NB4 (cell line): ENCODE measurements around the gene CCDC177.

ENCODE experiments used
- CTCF ChIP-seq: IDR thresholded peaks from one replicate; pipeline ENCODE4 v1.5.1; 2012; ENCODE audit warnings: low read depth, low read length
- MYC ChIP-seq: IDR thresholded peaks from 2 replicates; pipeline ENCODE4 v1.6.1; 2011; ENCODE audit warnings: low read depth, low read length
- POLR2A ChIP-seq: IDR thresholded peaks from 2 replicates; pipeline ENCODE4 v1.6.1; 2011; ENCODE audit warnings: mild to moderate bottlenecking; ENCODE audit not compliant: insufficient read length; ENCODE audit errors: extremely low read depth

GRCh38 chr14:69605738-69606137 is 31.1 kb upstream of the CCDC177 start:
- TF ChIP-seq POLR2A: no peak
- no peak for TF ChIP-seq CTCF
- TF ChIP-seq MYC: no peak
